Left lung (tissue), 10 donors: ENCODE data around the gene RAB9A. TPM values are rescaled to one million over a fixed set of nuclear protein-coding genes. Genes with fewer than 3 reads are reported as not detected.

Experiments used
- ATAC-seq: fragments of 200-7000 bp; cut with Tn5 transposase; one replicate; pipeline ENCODE4 v1.9.1; 2020; ENCODE audit warnings: moderate library complexity
- DNase-seq, 4 donors: peaks; one replicate each; pipeline ENCODE4 v3.0.0-alpha.2; 2013 to 2020
- H3K27ac ChIP-seq, 2 donors: fragments of 200-600 bp; sonication (generic) in 1 of 2; one replicate each; pipeline versions ENCODE4 v1.5.0 to v1.8.0; 2020 to 2021
- H3K27me3 ChIP-seq, 2 donors: fragments of 200-600 bp; sonication (generic) in 1 of 2; one replicate each; pipeline versions ENCODE4 v1.5.0 to v1.8.0; 2020 to 2021
- H3K36me3 ChIP-seq, 2 donors: fragments of 200-600 bp; sonication (generic) in 1 of 2; one replicate each; pipeline versions ENCODE4 v1.5.0 to v1.8.0; 2020 to 2021
- H3K4me1 ChIP-seq, 2 donors: fragments of 200-600 bp; one replicate each; pipeline ENCODE4 v1.8.0; 2021
- H3K4me3 ChIP-seq, 2 donors: fragments of 200-600 bp; sonication (generic) in 1 of 2; one replicate each; pipeline versions ENCODE4 v1.5.0 to v1.8.0; 2020 to 2021; ENCODE audit warnings: mild to moderate bottlenecking in 1 of 2
- H3K9me3 ChIP-seq, 2 donors: fragments of 200-600 bp; sonication (generic) in 1 of 2; one replicate each; pipeline versions ENCODE4 v1.5.0 to v1.8.0; 2020 to 2021
- CTCF ChIP-seq, 2 donors: fragments of 200-600 bp; sonication (generic) in 1 of 2; IDR thresholded peaks; one replicate each; pipeline versions ENCODE4 v1.5.0 to v1.8.0; 2021; ENCODE audit warnings: antibody characterized with exemption in 2 of 2
- intact Hi-C, 2 donors: fragments of 100-400 bp; cut with DNase I; formaldehyde crosslinking; loops; one replicate each; pipeline versions ENCODE4 v1.11.2 to v1.14.2; 2022
- polyA plus RNA-seq, 6 donors: library from polyadenylated mRNA; unstranded; fragments of 120-200 nt; gene quantifications; one replicate each; pipeline ENCODE4 v1.2.1, GENCODE V29; 2013; ENCODE audit not compliant: insufficient read length in 6 of 6
- total RNA-seq, 2 donors: library from RNA; stranded (reverse); fragmentation: NEBNext Ultra II Directional; extraction: Animal tissue kit (Norgen Biotek cat#: 25700); gene quantifications; one replicate each; pipeline ENCODE4 v1.2.1, GENCODE V29; 2021
- donor health status: DM: no; HTN: yes; CAD: no.
- donor health status: DM: no; HTN: no; CAD: no.

The RAB9A gene
- total and polyA plus RNA-seq, 8 donors: 22.5 to 32.4 (median 24.5) TPM

DNA sequence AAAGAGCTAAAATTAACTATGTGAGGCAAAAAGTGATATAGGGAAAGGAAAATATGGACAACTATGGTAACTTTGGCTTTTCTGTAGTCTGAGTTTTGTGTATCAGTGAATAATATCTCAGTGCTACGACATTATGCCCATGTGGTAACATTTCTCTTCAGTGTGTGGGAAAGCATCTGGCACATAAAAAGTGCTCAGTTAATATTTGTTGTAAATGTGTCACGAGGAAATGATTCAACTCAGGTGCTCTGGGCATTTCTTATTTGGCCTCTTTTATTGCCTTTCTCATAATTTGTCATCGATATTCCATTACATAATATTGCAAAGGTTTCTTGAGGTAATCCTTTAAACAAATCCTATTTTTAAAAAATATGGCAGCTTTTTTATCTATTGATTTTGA is 63.2 kb downstream of the RAB9A start:
- Histone ChIP-seq H3K27ac (no peak overlapping the region), H3K27me3 (no peaks in the 10 kb centered on the region), H3K4me3 (no peak overlapping the region), H3K4me1 (no peaks in the 10 kb centered on the region), H3K36me3 (peaks cover 0 to 16% of the 10 kb centered on the region in 2 donors), H3K9me3 (no peaks in the 10 kb centered on the region)
- intact Hi-C loops: no loop called here
- DNase-seq: no peak
- no peak for TF ChIP-seq CTCF (IDR thresholded peaks at IDR 0.05)
- no peak for ATAC-seq

DNA sequence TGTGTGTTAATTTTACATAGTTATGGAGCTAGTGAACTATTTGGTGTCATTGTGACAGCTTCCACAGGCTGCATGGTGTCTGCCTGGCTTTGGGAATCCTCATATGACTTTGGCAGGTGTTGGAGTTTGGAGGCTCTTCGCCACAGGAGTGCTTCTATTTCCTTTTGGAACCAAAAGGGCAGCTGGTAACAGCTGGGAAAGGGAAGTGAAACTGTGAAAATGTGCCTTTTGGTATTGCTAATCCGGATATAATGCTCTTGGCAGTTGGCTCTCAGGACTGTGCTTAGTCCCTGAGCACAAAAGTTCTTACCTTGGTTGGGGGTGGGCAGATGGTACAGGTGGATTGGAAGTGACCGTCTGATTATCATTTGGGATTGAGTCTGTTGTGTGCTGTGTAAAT is 63.7 kb downstream of the RAB9A start:
- Histone ChIP-seq H3K27ac (no peak overlapping the region), H3K4me3 (no peak overlapping the region), H3K27me3 (no peaks in the 10 kb centered on the region), H3K36me3 (peaks cover 0 to 18% of the 10 kb centered on the region in 2 donors), H3K4me1 (no peaks in the 10 kb centered on the region), H3K9me3 (no peaks in the 10 kb centered on the region)
- no peak for ATAC-seq
- intact Hi-C loops: no loop called here
- TF ChIP-seq CTCF (IDR thresholded peaks at IDR 0.05): no peak
- no peak for DNase-seq

GRCh38 chrX:13754765-13755164 is 65.8 kb downstream of the RAB9A start:
- no peak for TF ChIP-seq CTCF (IDR thresholded peaks at IDR 0.05)
- H3K4me3 ChIP-seq: no peak overlapping the region
- intact Hi-C loops: no loop called here
- H3K36me3 ChIP-seq: peaks cover 0 to 11% of the 10 kb centered on the region in 2 donors
- DNase-seq (no peak), ATAC-seq (no peak)
- H3K27me3 ChIP-seq: no peaks in the 10 kb centered on the region
- no peak overlapping the region for H3K27ac ChIP-seq
- H3K9me3 ChIP-seq: no peaks in the 10 kb centered on the region
- H3K4me1 ChIP-seq: peaks cover 0 to 2% of the 10 kb centered on the region in 2 donors

DNA sequence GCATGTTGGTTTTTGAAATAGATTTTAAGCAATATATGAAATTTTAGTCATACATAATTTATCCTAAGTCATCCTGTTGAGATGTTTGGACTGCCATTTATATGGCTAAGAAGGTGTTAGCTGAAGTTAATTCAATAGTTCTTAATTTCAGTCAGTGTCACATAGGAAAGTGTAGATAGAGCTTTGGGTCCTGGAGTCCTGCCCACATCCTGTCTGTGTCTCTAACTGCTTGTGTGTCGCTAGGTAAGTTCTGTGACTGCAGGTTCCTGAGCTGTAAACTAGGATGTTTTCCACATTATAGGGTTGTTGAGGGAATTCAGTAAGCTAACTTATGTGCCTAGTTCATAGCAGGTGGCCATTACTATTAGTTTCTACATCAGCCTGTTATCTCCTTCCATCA is 66.3 kb downstream of the RAB9A start:
- Histone ChIP-seq H3K36me3 (peaks cover 0 to 13% of the 10 kb centered on the region in 2 donors), H3K9me3 (no peaks in the 10 kb centered on the region), H3K27me3 (no peaks in the 10 kb centered on the region), H3K27ac (no peak overlapping the region), H3K4me1 (peaks cover 0 to 6% of the 10 kb centered on the region in 2 donors), H3K4me3 (no peak overlapping the region)
- intact Hi-C loops: no loop called here
- DNase-seq: no peak
- no peak for TF ChIP-seq CTCF (IDR thresholded peaks at IDR 0.05)
- ATAC-seq: no peak

DNA sequence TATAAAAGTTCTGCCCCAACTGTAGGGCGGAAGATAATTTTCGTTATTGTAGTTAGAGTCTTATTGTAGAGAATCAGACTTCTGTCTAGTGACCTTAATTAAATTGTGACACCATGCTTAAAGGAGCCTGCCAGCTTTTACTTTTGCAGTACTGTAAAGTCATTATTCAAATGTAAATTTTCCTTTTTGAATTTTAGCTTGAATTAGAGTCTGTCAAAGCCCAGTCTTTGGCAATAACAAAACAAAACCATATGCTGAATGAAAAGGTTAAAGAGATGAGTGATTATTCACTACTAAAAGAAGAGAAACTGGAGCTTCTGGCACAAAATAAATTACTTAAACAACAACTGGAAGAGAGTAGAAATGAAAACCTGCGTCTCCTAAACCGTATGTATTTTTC is 67.5 kb downstream of the RAB9A start:
- intact Hi-C loops: no loop called here

More for the DNA sequence above, 67.5 kb downstream of the RAB9A start:
- no peak for TF ChIP-seq CTCF (IDR thresholded peaks at IDR 0.05)
- no peak overlapping the region for H3K4me3 ChIP-seq
- H3K27me3 ChIP-seq: no peaks in the 10 kb centered on the region
- H3K4me1 ChIP-seq: peaks cover 0 to 8% of the 10 kb centered on the region in 2 donors
- ATAC-seq (no peak), DNase-seq (no peak)
- H3K9me3 ChIP-seq: no peaks in the 10 kb centered on the region
- H3K27ac ChIP-seq: no peak overlapping the region
- peaks cover 0 to 20% of the 10 kb centered on the region in 2 donors for H3K36me3 ChIP-seq
